H1 (cell line): ENCODE results near the gene CALD1. TPM values are rescaled to one million over a fixed set of nuclear protein-coding genes. Genes with fewer than 3 reads are reported as not detected.

Experiments
- CTCF ChIA-PET: fragments of 300-600 bp; sonication (Branson Sonifier 250); formaldehyde crosslinking; loops from one replicate; lab custom pipeline; 2021; ENCODE audit not compliant: partially characterized antibody; lab: Charles Lee
- POLR2A ChIA-PET: fragments of 300-600 bp; sonication (Branson Sonifier 250); formaldehyde crosslinking; loops from one replicate; lab custom pipeline; 2021; ENCODE audit warnings: inconsistent platforms; ENCODE audit not compliant: partially characterized antibody; lab: Charles Lee
- DNase-seq, 2 experiments: peaks; one replicate each; pipeline versions ENCODE4 v3.0.0 to v3.0.0-alpha.2; 2010 to 2022; ENCODE audit warnings: low spot score in 2 of 2, low read depth in 1 of 2, mixed read lengths in 1 of 2
- FAIRE-seq: peaks from 2 replicates; lab custom pipeline; 2011; peaks lifted over from hg19 to GRCh38; lab: Jason Lieb, UNC
- H2AFZ ChIP-seq: 2 replicates; pipeline ENCODE4 v1.8.1; 2012; ENCODE audit warnings: low read length, inconsistent platforms
- H2AK5ac ChIP-seq: 2 replicates; pipeline ENCODE4 v1.6.1; 2013; ENCODE audit warnings: low read depth, low read length
- H2BK120ac ChIP-seq: replicated peaks from 2 replicates; pipeline ENCODE3; 2013; ENCODE audit warnings: low read depth, low read length, inconsistent platforms
- H2BK12ac ChIP-seq: 2 replicates; pipeline ENCODE4 v1.6.1; 2013; ENCODE audit warnings: low read depth, low read length
- H2BK15ac ChIP-seq: 2 replicates; pipeline ENCODE4 v1.6.1; 2013; ENCODE audit warnings: low read length
- H2BK20ac ChIP-seq: 2 replicates; pipeline ENCODE4 v1.6.1; 2013; ENCODE audit warnings: low read length
- H2BK5ac ChIP-seq: 2 replicates; pipeline ENCODE4 v1.6.1; 2013; ENCODE audit warnings: low read depth, low read length
- H3K14ac ChIP-seq: 2 replicates; pipeline ENCODE4 v1.6.1; 2013; ENCODE audit warnings: inconsistent platforms; ENCODE audit not compliant: insufficient read length
- H3K18ac ChIP-seq: 2 replicates; pipeline ENCODE4 v1.6.1; 2013; ENCODE audit warnings: low read length; ENCODE audit errors: extremely low read depth
- H3K23ac ChIP-seq: 2 replicates; pipeline ENCODE4 v1.6.1; 2013; ENCODE audit warnings: inconsistent platforms; ENCODE audit not compliant: insufficient read length
- H3K23me2 ChIP-seq: 2 replicates; pipeline ENCODE4 v1.6.1; 2013; ENCODE audit warnings: low read depth, low read length
- H3K27ac ChIP-seq: 2 replicates; pipeline ENCODE4 v1.6.1; 2011; ENCODE audit warnings: low read depth, low read length, inconsistent platforms
- H3K27me3 ChIP-seq, 4 experiments: replicated peaks in 1 of 4; 1 replicate in 1 of 4; 2 replicates in 3 of 4; pipeline versions ENCODE4 v1.6.1 to v1.8.1; 2011 to 2013; ENCODE audit warnings: low read length in 3 of 4, mild to moderate bottlenecking in 3 of 4, inconsistent platforms in 2 of 4, mixed read lengths in 2 of 4, moderate library complexity in 1 of 4; ENCODE audit not compliant: control insufficient read depth in 3 of 4, insufficient read depth in 3 of 4; ENCODE audit errors: extremely low read depth in 1 of 4
- H3K36me3 ChIP-seq, 4 experiments: 2 replicates each; pipeline versions ENCODE4 v1.6.1 to v1.8.1; 2011 to 2013; ENCODE audit warnings: mild to moderate bottlenecking in 4 of 4, low read length in 3 of 4, moderate library complexity in 2 of 4, control low read depth in 1 of 4, inconsistent platforms in 1 of 4; ENCODE audit not compliant: insufficient read depth in 4 of 4, control insufficient read depth in 2 of 4
- H3K4ac ChIP-seq: replicated peaks from 2 replicates; pipeline ENCODE3; 2013; ENCODE audit warnings: low read length, low read depth, mixed read lengths, inconsistent platforms; ENCODE audit not compliant: insufficient read length
- H3K4me1 ChIP-seq, 4 experiments: replicated peaks in 1 of 4; 1 replicate in 1 of 4; 2 replicates in 3 of 4; pipeline versions ENCODE4 v1.6.1 to v1.8.1; 2011 to 2013; ENCODE audit warnings: low read length in 3 of 4, inconsistent platforms in 2 of 4, mixed read lengths in 1 of 4; ENCODE audit not compliant: insufficient read depth in 4 of 4, control insufficient read depth in 3 of 4
- H3K4me2 ChIP-seq, 2 experiments: 2 replicates each; pipeline versions ENCODE4 v1.6.1 to v1.8.1; 2011 to 2013; ENCODE audit warnings: low read depth in 2 of 2, low read length in 2 of 2, control low read depth in 1 of 2, inconsistent platforms in 1 of 2, mild to moderate bottlenecking in 1 of 2; ENCODE audit not compliant: insufficient read depth in 1 of 2
- H3K4me3 ChIP-seq, 4 experiments: fragments of 200-600, 300-600 bp in 1 of 4; sonication (generic), shearing (Covaris generic), sonication (Bioruptor Twin) in 1 of 4; 2 replicates each; pipeline versions ENCODE4 v1.5.1 to v1.8.1; 2011 to 2016; ENCODE audit warnings: low read length in 4 of 4, low read depth in 3 of 4, control low read depth in 2 of 4, inconsistent platforms in 2 of 4, mild to moderate bottlenecking in 2 of 4, mixed read lengths in 1 of 4, moderate library complexity in 1 of 4; ENCODE audit not compliant: insufficient read depth in 2 of 4; ENCODE audit errors: extremely low read depth in 1 of 4
- H3K56ac ChIP-seq: replicated peaks from 2 replicates; pipeline ENCODE3; 2013; ENCODE audit warnings: low read depth, mild to moderate bottlenecking, mixed read lengths, low read length, inconsistent platforms; ENCODE audit not compliant: insufficient read length
- H3K79me1 ChIP-seq: 2 replicates; pipeline ENCODE4 v1.6.1; 2013; ENCODE audit warnings: low read depth, low read length, control low read depth
- H3K79me2 ChIP-seq, 2 experiments: 2 replicates each; pipeline versions ENCODE4 v1.6.1 to v1.8.1; 2012 to 2013; ENCODE audit warnings: low read length in 2 of 2, mild to moderate bottlenecking in 2 of 2, inconsistent platforms in 1 of 2; ENCODE audit not compliant: insufficient read depth in 2 of 2, control insufficient read depth in 1 of 2
- H3K9ac ChIP-seq, 4 experiments: replicated peaks in 1 of 4; 1 replicate in 1 of 4; 2 replicates in 3 of 4; pipeline versions ENCODE4 v1.6.1 to v1.8.1; 2011 to 2013; ENCODE audit warnings: low read depth in 3 of 4, low read length in 3 of 4, control low read depth in 2 of 4, mild to moderate bottlenecking in 2 of 4, moderate library complexity in 2 of 4, inconsistent platforms in 1 of 4; ENCODE audit errors: extremely low read depth in 1 of 4
- H3K9me3 ChIP-seq, 2 experiments: 2 replicates each; pipeline versions ENCODE4 v1.6.1 to v1.8.1; 2012 to 2013; ENCODE audit warnings: mild to moderate bottlenecking in 2 of 2, moderate library complexity in 2 of 2, control low read depth in 1 of 2, inconsistent platforms in 1 of 2, low read depth in 1 of 2, low read length in 1 of 2, mixed read lengths in 1 of 2; ENCODE audit not compliant: insufficient read depth in 2 of 2
- H4K20me1 ChIP-seq, 2 experiments: replicated peaks in 1 of 2; 2 replicates each; pipeline versions ENCODE3 to v1.8.1; 2011 to 2013; ENCODE audit warnings: inconsistent platforms in 2 of 2, low read length in 2 of 2, mild to moderate bottlenecking in 1 of 2; ENCODE audit not compliant: insufficient read depth in 2 of 2, control insufficient read depth in 1 of 2
- H4K5ac ChIP-seq: 2 replicates; pipeline ENCODE4 v1.6.1; 2013; ENCODE audit warnings: low read length, low read depth, mixed read lengths, inconsistent platforms; ENCODE audit not compliant: insufficient read length
- H4K8ac ChIP-seq: 2 replicates; pipeline ENCODE4 v1.8.0; 2013; ENCODE audit warnings: mild to moderate bottlenecking, moderate library complexity, low read length, inconsistent platforms; ENCODE audit not compliant: insufficient read depth; ENCODE audit errors: extremely low read depth
- H4K91ac ChIP-seq: replicated peaks from 2 replicates; pipeline ENCODE3; 2013; ENCODE audit warnings: low read length, mixed read lengths, inconsistent platforms; ENCODE audit not compliant: insufficient read length
- BCL11A ChIP-seq, 2 experiments: IDR thresholded peaks; one replicate each; pipeline ENCODE4 v1.6.1; 2011; ENCODE audit warnings: low read depth in 2 of 2, low read length in 2 of 2, mild to moderate bottlenecking in 2 of 2
- JUND ChIP-seq: IDR thresholded peaks from 2 replicates; pipeline ENCODE4 v1.6.1; 2011; ENCODE audit warnings: mild to moderate bottlenecking, improper control_type of control experiment, low read length
- KDM1A ChIP-seq: fragments of 200-600, 300-600 bp; sonication (generic); IDR thresholded peaks from 2 replicates; pipeline ENCODE4 v1.7.1; 2016; ENCODE audit warnings: mild to moderate bottlenecking, low read length, borderline replicate concordance
- WGBS, 2 experiments: shearing (Covaris generic) in 1 of 2; methylation state at CpG; one replicate each; pipeline versions ENCODE4 v1.1.6 to v1.1.7; 2013 to 2015; ENCODE audit warnings: low lambda C conversion rate in 2 of 2, mixed read lengths in 2 of 2, inconsistent platforms in 1 of 2, low coverage in 1 of 2, missing lambda C conversion rate in 1 of 2; ENCODE audit not compliant: insufficient replicate concordance in 2 of 2, insufficient coverage in 1 of 2, insufficient read length in 1 of 2; ENCODE audit errors: extremely low coverage in 1 of 2, missing lambda C conversion rate in 1 of 2; 5-methylcytosine and 5-hydroxymethylcytosine counted together
- polyA plus RNA-seq, 7 experiments: library from polyadenylated mRNA; depleted of rRNA in 3 of 7; stranded (reverse) in 5 of 7; unstranded in 2 of 7; fragments of >200 nt in 5 of 7; fragments of 200-250 nt in 2 of 7; gene quantifications; 1 replicate in 5 of 7; 2 replicates in 1 of 7; 4 replicates in 1 of 7; pipeline versions ENCODE4 v1.2.1 to v1.2.3, GENCODE V29; 2011 to 2013; ENCODE audit warnings: missing spikeins in 2 of 7, mixed read lengths in 2 of 7
- total RNA-seq: library from RNA; stranded (reverse); fragmentation: NEBNext Ultra II Directional; extraction: Animal tissue kit (Norgen Biotek cat#: 25700); gene quantifications from 2 replicates; pipeline ENCODE4 v1.2.1, GENCODE V29; 2021
- TF ChIP-seq, protein P1 (sequence below): IDR thresholded peaks from 2 replicates; pipeline ENCODE4 v1.6.1; 2011; ENCODE audit warnings: low read depth, mild to moderate bottlenecking, low read length; ENCODE audit not compliant: insufficient read depth

The CALD1 gene
- total and polyA plus RNA-seq, 2 of the 8 experiments (the other 6 are each of a cell fraction or from before 2014, with no cell fraction given) = 34.3 to 177 TPM

GRCh38 chr7:134991469-134992339 is 212.3 kb downstream of the CALD1 start:
- no peak overlapping the region for H3K4me3 ChIP-seq
- WGBS, 2 experiments = 92% methylated on average over 2 of the region's 2 CpGs; no CpG with 5 or more reads in 1 of the 2 experiments
- peaks cover 0 to 16% of the 10 kb centered on the region in 2 experiments; a peak in 2 of 4 replicates for H3K79me2 ChIP-seq
- H3K27ac ChIP-seq = no peak overlapping the region
- no peak overlapping the region for H3K4me2 ChIP-seq
- no peak overlapping the region for H4K8ac ChIP-seq
- no peak overlapping the region for H2BK12ac ChIP-seq
- no peaks in the 10 kb centered on the region; a peak in 1 of 4 replicates for H3K9me3 ChIP-seq
- H2BK15ac ChIP-seq = no peak overlapping the region
- no peak for FAIRE-seq
- H4K91ac ChIP-seq = no peak overlapping the region
- no peaks in the 10 kb centered on the region for H4K20me1 ChIP-seq
- DNase-seq = no peak
- no peaks in the 10 kb centered on the region; the same call in 1 of the 2 replicates for H3K79me1 ChIP-seq
- H3K4me1 ChIP-seq = no peaks in the 10 kb centered on the region
- H2BK20ac ChIP-seq = no peak overlapping the region
- H2BK120ac ChIP-seq = no peak overlapping the region
- no peak overlapping the region for H2BK5ac ChIP-seq
- no peaks in the 10 kb centered on the region for H3K27me3 ChIP-seq
- no peak overlapping the region for H2AK5ac ChIP-seq
- CTCF ChIA-PET = interaction anchor here (0.7 to 0.9 kb wide), 3 partner anchors 10 to 93 kb away, joined by 3 to 4 read pairs (median 3); no protein-coding TSS in a partner anchor
- no peak overlapping the region for H4K5ac ChIP-seq
- TF ChIP-seq JUND (no peak), BCL11A (IDR thresholded peaks at IDR 0.05; ENCODE audit: low read depth in 2 of 2, low read length in 2 of 2) (no peak), KDM1A (no peak)
- TF ChIP-seq, protein P1, sequence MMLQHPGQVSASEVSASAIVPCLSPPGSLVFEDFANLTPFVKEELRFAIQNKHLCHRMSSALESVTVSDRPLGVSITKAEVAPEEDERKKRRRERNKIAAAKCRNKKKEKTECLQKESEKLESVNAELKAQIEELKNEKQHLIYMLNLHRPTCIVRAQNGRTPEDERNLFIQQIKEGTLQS = no peak
- H3K56ac ChIP-seq = no peak overlapping the region
- no peak overlapping the region for H3K23ac ChIP-seq
- peaks cover 0 to 17% (median 8%) of the 10 kb centered on the region in 4 experiments; a peak in 5 of 8 replicates for H3K36me3 ChIP-seq
- H3K9ac ChIP-seq = no peak overlapping the region
- H3K18ac ChIP-seq = no peak overlapping the region
- H3K4ac ChIP-seq = no peak overlapping the region
- POLR2A ChIA-PET = no interaction called here
- H3K23me2 ChIP-seq = peaks cover 5% of the 10 kb centered on the region
- H3K14ac ChIP-seq = no peak overlapping the region
- H2AFZ ChIP-seq = no peak overlapping the region
